ENCODE data around the gene LGALS7.
"Not testable (repeated sequence)": the region's sequence is repeated elsewhere in the genome, so short reads cannot be mapped to it uniquely, and the experiment has no call there.

The LGALS7 gene

GRCh38 chr19:38771569-38771968, 1.7 kb downstream of the LGALS7 start:
- not testable (repeated sequence) for H3K4me1 ChIP-seq (ENCODE audit: control insufficient read depth, insufficient read depth, low read length); H3K27ac ChIP-seq (ENCODE audit: insufficient read depth, low read depth, low read length, poor library complexity, severe bottlenecking); H3K9me3 ChIP-seq (ENCODE audit: control insufficient read depth, low read length); H3K36me3 ChIP-seq (ENCODE audit: control insufficient read depth, insufficient read depth, low read length); H3K27me3 ChIP-seq (ENCODE audit: control insufficient read depth, insufficient read depth, low read length, poor library complexity, severe bottlenecking); H3K4me3 ChIP-seq (ENCODE audit: insufficient read depth, low read depth, low read length)
- WGBS, 2 experiments, result no CpG with 5 or more reads among the region's 30 CpGs

- H3K27me3 ChIP-seq (ENCODE audit: control insufficient read depth, insufficient read depth, low read length, poor library complexity, severe bottlenecking), result not testable (repeated sequence)
- WGBS, 2 experiments, result 67 to 100% methylated on average over 1 of the region's 22 CpGs
These were observed 2.4 kb downstream of the LGALS7 start for GRCh38 chr19:38770949-38771275.

GRCh38 chr19:38770228-38770948, 2.9 kb downstream of the LGALS7 start:
- H3K4me1 ChIP-seq (ENCODE audit: control insufficient read depth, insufficient read depth, low read length); H3K9me3 ChIP-seq (ENCODE audit: control insufficient read depth, low read length); H3K36me3 ChIP-seq (ENCODE audit: control insufficient read depth, insufficient read depth, low read length); H3K27ac ChIP-seq (ENCODE audit: insufficient read depth, low read depth, low read length, poor library complexity, severe bottlenecking); H3K27me3 ChIP-seq (ENCODE audit: control insufficient read depth, insufficient read depth, low read length, poor library complexity, severe bottlenecking); H3K4me3 ChIP-seq (ENCODE audit: insufficient read depth, low read depth, low read length): not testable (repeated sequence)
- WGBS, 2 experiments, result 85 to 86% methylated on average over 19 to 20 of the region's 58 CpGs

More at GRCh38 chr19:38770949-38771275, 2.4 kb downstream of the LGALS7 start:
- H3K4me3 ChIP-seq (ENCODE audit: insufficient read depth, low read depth, low read length); H3K36me3 ChIP-seq (ENCODE audit: control insufficient read depth, insufficient read depth, low read length); H3K9me3 ChIP-seq (ENCODE audit: control insufficient read depth, low read length); H3K27ac ChIP-seq (ENCODE audit: insufficient read depth, low read depth, low read length, poor library complexity, severe bottlenecking); H3K4me1 ChIP-seq (ENCODE audit: control insufficient read depth, insufficient read depth, low read length): not testable (repeated sequence)

- Histone ChIP-seq H3K9me3 (ENCODE audit: control insufficient read depth, low read length) (no peaks in the 10 kb centered on the region), H3K27me3 (ENCODE audit: control insufficient read depth, insufficient read depth, low read length, poor library complexity, severe bottlenecking) (peaks cover 4% of the 10 kb centered on the region), H3K36me3 (ENCODE audit: control insufficient read depth, insufficient read depth, low read length) (no peaks in the 10 kb centered on the region), H3K4me1 (ENCODE audit: control insufficient read depth, insufficient read depth, low read length) (peaks cover 7% of the 10 kb centered on the region), H3K4me3 (ENCODE audit: insufficient read depth, low read depth, low read length) (no peak overlapping the region), H3K27ac (ENCODE audit: insufficient read depth, low read depth, low read length, poor library complexity, severe bottlenecking) (no peak overlapping the region)
- 65% methylated on average over 42 of the region's 42 CpGs for WGBS, 2 experiments
These were observed 3.6 kb downstream of the LGALS7 start for GRCh38 chr19:38769635-38770211.

GRCh38 chr19:38766276-38767047, 6.9 kb downstream of the LGALS7 start:
- no peaks in the 10 kb centered on the region for H3K36me3 ChIP-seq (ENCODE audit: control insufficient read depth, insufficient read depth, low read length)
- no peaks in the 10 kb centered on the region for H3K9me3 ChIP-seq (ENCODE audit: control insufficient read depth, low read length)
- H3K4me3 ChIP-seq (ENCODE audit: insufficient read depth, low read depth, low read length), result no peak overlapping the region
- peaks cover 4% of the 10 kb centered on the region for H3K27me3 ChIP-seq (ENCODE audit: control insufficient read depth, insufficient read depth, low read length, poor library complexity, severe bottlenecking)
- WGBS, 2 experiments, result 88% methylated on average over 9 of the region's 10 CpGs
- no peak overlapping the region for H3K27ac ChIP-seq (ENCODE audit: insufficient read depth, low read depth, low read length, poor library complexity, severe bottlenecking)
- no peaks in the 10 kb centered on the region for H3K4me1 ChIP-seq (ENCODE audit: control insufficient read depth, insufficient read depth, low read length)

GRCh38 chr19:38765214-38765613, 8.1 kb downstream of the LGALS7 start:
- 88 to 100% methylated on average over 2 of the region's 2 CpGs for WGBS, 2 experiments
- H3K27ac ChIP-seq (ENCODE audit: insufficient read depth, low read depth, low read length, poor library complexity, severe bottlenecking), result no peak overlapping the region

GRCh38 chr19:38763795-38764220, 9.5 kb downstream of the LGALS7 start:
- no peaks in the 10 kb centered on the region for H3K27me3 ChIP-seq (ENCODE audit: control insufficient read depth, insufficient read depth, low read length, poor library complexity, severe bottlenecking)
- WGBS, 2 experiments, result 95 to 98% methylated on average over 3 of the region's 3 CpGs
- no peaks in the 10 kb centered on the region for H3K36me3 ChIP-seq (ENCODE audit: control insufficient read depth, insufficient read depth, low read length)
- H3K4me1 ChIP-seq (ENCODE audit: control insufficient read depth, insufficient read depth, low read length), result no peaks in the 10 kb centered on the region
- H3K4me3 ChIP-seq (ENCODE audit: insufficient read depth, low read depth, low read length), result no peak overlapping the region
- H3K9me3 ChIP-seq (ENCODE audit: control insufficient read depth, low read length), result no peaks in the 10 kb centered on the region
- no peak overlapping the region for H3K27ac ChIP-seq (ENCODE audit: insufficient read depth, low read depth, low read length, poor library complexity, severe bottlenecking)

More at GRCh38 chr19:38765214-38765613, 8.1 kb downstream of the LGALS7 start:
- Histone ChIP-seq H3K4me1 (ENCODE audit: control insufficient read depth, insufficient read depth, low read length) (no peaks in the 10 kb centered on the region), H3K36me3 (ENCODE audit: control insufficient read depth, insufficient read depth, low read length) (no peaks in the 10 kb centered on the region), H3K9me3 (ENCODE audit: control insufficient read depth, low read length) (no peaks in the 10 kb centered on the region), H3K27me3 (ENCODE audit: control insufficient read depth, insufficient read depth, low read length, poor library complexity, severe bottlenecking) (peaks cover 4% of the 10 kb centered on the region), H3K4me3 (ENCODE audit: insufficient read depth, low read depth, low read length) (no peak overlapping the region)

GRCh38 chr19:38761884-38762389, 11.4 kb downstream of the LGALS7 start:
- not testable (repeated sequence) for H3K4me3 ChIP-seq (ENCODE audit: insufficient read depth, low read depth, low read length); H3K27me3 ChIP-seq (ENCODE audit: control insufficient read depth, insufficient read depth, low read length, poor library complexity, severe bottlenecking); H3K27ac ChIP-seq (ENCODE audit: insufficient read depth, low read depth, low read length, poor library complexity, severe bottlenecking); H3K36me3 ChIP-seq (ENCODE audit: control insufficient read depth, insufficient read depth, low read length); H3K4me1 ChIP-seq (ENCODE audit: control insufficient read depth, insufficient read depth, low read length); H3K9me3 ChIP-seq (ENCODE audit: control insufficient read depth, low read length)
- WGBS, 2 experiments, result 89% methylated on average over 9 of the region's 9 CpGs

- H3K4me3 ChIP-seq (ENCODE audit: insufficient read depth, low read depth, low read length); H3K36me3 ChIP-seq (ENCODE audit: control insufficient read depth, insufficient read depth, low read length); H3K9me3 ChIP-seq (ENCODE audit: control insufficient read depth, low read length); H3K27me3 ChIP-seq (ENCODE audit: control insufficient read depth, insufficient read depth, low read length, poor library complexity, severe bottlenecking); H3K4me1 ChIP-seq (ENCODE audit: control insufficient read depth, insufficient read depth, low read length); H3K27ac ChIP-seq (ENCODE audit: insufficient read depth, low read depth, low read length, poor library complexity, severe bottlenecking): not testable (repeated sequence)
- 89% methylated on average over 4 of the region's 6 CpGs for WGBS, 2 experiments
These were observed 12.4 kb downstream of the LGALS7 start for GRCh38 chr19:38760805-38761517.

- Histone ChIP-seq H3K27me3 (ENCODE audit: control insufficient read depth, insufficient read depth, low read length, poor library complexity, severe bottlenecking) (no peaks in the 10 kb centered on the region), H3K27ac (ENCODE audit: insufficient read depth, low read depth, low read length, poor library complexity, severe bottlenecking) (no peak overlapping the region), H3K4me1 (ENCODE audit: control insufficient read depth, insufficient read depth, low read length) (no peaks in the 10 kb centered on the region), H3K4me3 (ENCODE audit: insufficient read depth, low read depth, low read length) (no peak overlapping the region), H3K36me3 (ENCODE audit: control insufficient read depth, insufficient read depth, low read length) (no peaks in the 10 kb centered on the region), H3K9me3 (ENCODE audit: control insufficient read depth, low read length) (no peaks in the 10 kb centered on the region)
- WGBS, 2 experiments, result 80 to 84% methylated on average over 10 of the region's 10 CpGs
These were observed 13.7 kb downstream of the LGALS7 start for GRCh38 chr19:38759590-38760003.

Measured in ectodermal cell (in vitro differentiated cells).